DND-41 (cell line): Measurements from ENCODE around the gene NCOA3.
"Not testable (repeated sequence)": the region's sequence is repeated elsewhere in the genome, so short reads cannot be mapped to it uniquely, and the experiment has no call there.

Experiments
- ATAC-seq: fragments of 200-7000 bp; cut with Tn5 transposase; 3 replicates; pipeline ENCODE4 v1.9.1; 2021; ENCODE audit warnings: low read depth; ENCODE audit not compliant: insufficient read depth
- DNase-seq: peaks from one replicate; pipeline ENCODE4 v3.0.0-alpha.2; 2020
- H2AFZ ChIP-seq: 2 replicates; pipeline ENCODE4 v1.6.0; 2012; ENCODE audit warnings: low read depth, low read length
- H3K27ac ChIP-seq: 2 replicates; pipeline ENCODE4 v1.5.1; 2012; ENCODE audit warnings: low read length, inconsistent platforms
- H3K27me3 ChIP-seq: fragments of 200-600 bp; sonication (generic); 2 replicates; pipeline ENCODE4 v1.6.0; 2012; ENCODE audit warnings: low read length, mild to moderate bottlenecking, inconsistent platforms; ENCODE audit not compliant: insufficient read depth, poor library complexity
- H3K36me3 ChIP-seq: 2 replicates; pipeline ENCODE4 v1.5.1; 2012; ENCODE audit warnings: low read length, inconsistent platforms; ENCODE audit not compliant: insufficient read depth
- H3K4me1 ChIP-seq: 2 replicates; pipeline ENCODE4 v1.5.1; 2012; ENCODE audit warnings: mild to moderate bottlenecking, low read length; ENCODE audit not compliant: insufficient read depth
- H3K4me2 ChIP-seq: 2 replicates; pipeline ENCODE4 v1.6.0; 2012; ENCODE audit warnings: mild to moderate bottlenecking, moderate library complexity, low read length, inconsistent platforms; ENCODE audit not compliant: insufficient read depth
- H3K4me3 ChIP-seq, 2 experiments: fragments of 200-600 bp in 1 of 2; shearing (Covaris generic) in 1 of 2; 2 replicates each; pipeline ENCODE4 v1.5.1; 2012 to 2016; ENCODE audit warnings: inconsistent platforms in 2 of 2, low read length in 2 of 2, mild to moderate bottlenecking in 2 of 2, low read depth in 1 of 2, moderate library complexity in 1 of 2
- H3K79me2 ChIP-seq: 2 replicates; pipeline ENCODE4 v1.6.0; 2012; ENCODE audit warnings: low read length, inconsistent platforms; ENCODE audit not compliant: insufficient read depth
- H3K9ac ChIP-seq: 2 replicates; pipeline ENCODE4 v1.6.0; 2012; ENCODE audit warnings: low read depth, mild to moderate bottlenecking, inconsistent platforms, low read length, moderate library complexity
- H3K9me3 ChIP-seq: 2 replicates; pipeline ENCODE4 v1.5.1; 2012; ENCODE audit warnings: low read length, moderate library complexity, mild to moderate bottlenecking, inconsistent platforms; ENCODE audit not compliant: insufficient read depth, severe bottlenecking
- H4K20me1 ChIP-seq: 2 replicates; pipeline ENCODE4 v1.6.0; 2012; ENCODE audit warnings: low read length; ENCODE audit not compliant: insufficient read depth
- EZH2 ChIP-seq: IDR thresholded peaks from 3 replicates; pipeline ENCODE4 v1.6.1; 2012; ENCODE audit warnings: borderline replicate concordance, low read depth, mild to moderate bottlenecking, moderate library complexity, low read length, inconsistent platforms; ENCODE audit not compliant: severe bottlenecking
- TF ChIP-seq, protein P1 (sequence below): IDR thresholded peaks from 2 replicates; pipeline ENCODE4 v1.5.1; 2012; ENCODE audit warnings: borderline replicate concordance, low read length, moderate library complexity, mild to moderate bottlenecking; ENCODE audit not compliant: poor library complexity, severe bottlenecking; ENCODE audit errors: extremely low read depth

The NCOA3 gene

DNA sequence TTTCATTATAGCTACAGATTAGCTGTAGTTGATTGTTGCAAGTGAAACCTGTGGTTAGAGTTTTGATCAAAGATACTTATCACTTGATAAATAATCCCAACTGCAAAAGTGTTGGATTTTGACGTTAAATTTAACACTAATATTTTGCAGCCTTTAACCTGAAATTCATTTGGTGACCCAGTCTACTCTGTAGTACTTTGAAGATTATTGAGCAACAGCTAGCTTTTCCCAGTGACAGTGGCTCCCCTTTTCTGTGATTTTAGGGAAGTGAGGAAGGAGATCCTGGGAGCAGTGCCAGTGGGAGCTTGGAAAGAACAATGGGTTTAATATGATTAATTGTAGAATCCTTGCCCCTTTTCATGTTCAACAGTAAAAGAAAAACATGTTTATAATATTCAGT lies 76.9 kb downstream of the NCOA3 start:
- Histone ChIP-seq H4K20me1 (no peaks in the 10 kb centered on the region), H3K27me3 (no peaks in the 10 kb centered on the region), H3K9me3 (no peaks in the 10 kb centered on the region), H2AFZ (no peak overlapping the region), H3K9ac (no peak overlapping the region), H3K4me3 (no peak overlapping the region), H3K36me3 (no peaks in the 10 kb centered on the region), H3K27ac (no peak overlapping the region), H3K4me1 (peaks cover 26% of the 10 kb centered on the region), H3K4me2 (no peak overlapping the region), H3K79me2 (peaks cover 37% of the 10 kb centered on the region)
- TF ChIP-seq, protein P1, sequence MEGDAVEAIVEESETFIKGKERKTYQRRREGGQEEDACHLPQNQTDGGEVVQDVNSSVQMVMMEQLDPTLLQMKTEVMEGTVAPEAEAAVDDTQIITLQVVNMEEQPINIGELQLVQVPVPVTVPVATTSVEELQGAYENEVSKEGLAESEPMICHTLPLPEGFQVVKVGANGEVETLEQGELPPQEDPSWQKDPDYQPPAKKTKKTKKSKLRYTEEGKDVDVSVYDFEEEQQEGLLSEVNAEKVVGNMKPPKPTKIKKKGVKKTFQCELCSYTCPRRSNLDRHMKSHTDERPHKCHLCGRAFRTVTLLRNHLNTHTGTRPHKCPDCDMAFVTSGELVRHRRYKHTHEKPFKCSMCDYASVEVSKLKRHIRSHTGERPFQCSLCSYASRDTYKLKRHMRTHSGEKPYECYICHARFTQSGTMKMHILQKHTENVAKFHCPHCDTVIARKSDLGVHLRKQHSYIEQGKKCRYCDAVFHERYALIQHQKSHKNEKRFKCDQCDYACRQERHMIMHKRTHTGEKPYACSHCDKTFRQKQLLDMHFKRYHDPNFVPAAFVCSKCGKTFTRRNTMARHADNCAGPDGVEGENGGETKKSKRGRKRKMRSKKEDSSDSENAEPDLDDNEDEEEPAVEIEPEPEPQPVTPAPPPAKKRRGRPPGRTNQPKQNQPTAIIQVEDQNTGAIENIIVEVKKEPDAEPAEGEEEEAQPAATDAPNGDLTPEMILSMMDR: no peak
- no peak for TF ChIP-seq EZH2
- ATAC-seq (no peak), DNase-seq (no peak)

DNA sequence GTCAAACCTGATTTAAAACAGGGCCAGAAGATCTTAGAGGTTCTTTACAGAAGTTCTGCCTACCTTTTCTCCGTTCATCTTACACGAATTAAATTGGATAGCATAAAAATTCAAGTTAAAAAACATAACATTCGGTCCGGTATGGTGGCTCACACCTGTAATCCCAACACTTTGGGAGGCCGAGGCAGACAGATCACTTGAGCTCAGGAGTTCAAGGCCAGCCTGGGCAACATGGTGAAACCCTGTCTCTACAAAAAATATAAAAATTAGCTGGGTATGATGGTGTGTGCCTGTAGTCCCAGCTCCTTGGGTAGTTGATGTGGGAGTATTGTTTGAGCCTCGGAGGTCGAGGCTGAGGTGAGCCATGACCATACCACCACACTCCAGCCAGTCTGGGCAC lies 79.0 kb downstream of the NCOA3 start:
- H3K4me2 ChIP-seq, DNase-seq, ATAC-seq, H2AFZ ChIP-seq, H4K20me1 ChIP-seq, H3K36me3 ChIP-seq, H3K4me3 ChIP-seq, H3K9ac ChIP-seq, H3K27ac ChIP-seq, H3K27me3 ChIP-seq, H3K9me3 ChIP-seq: not testable (repeated sequence)
- peaks cover 12% of the 10 kb centered on the region for H3K4me1 ChIP-seq
- H3K79me2 ChIP-seq: peaks cover 37% of the 10 kb centered on the region

DNA sequence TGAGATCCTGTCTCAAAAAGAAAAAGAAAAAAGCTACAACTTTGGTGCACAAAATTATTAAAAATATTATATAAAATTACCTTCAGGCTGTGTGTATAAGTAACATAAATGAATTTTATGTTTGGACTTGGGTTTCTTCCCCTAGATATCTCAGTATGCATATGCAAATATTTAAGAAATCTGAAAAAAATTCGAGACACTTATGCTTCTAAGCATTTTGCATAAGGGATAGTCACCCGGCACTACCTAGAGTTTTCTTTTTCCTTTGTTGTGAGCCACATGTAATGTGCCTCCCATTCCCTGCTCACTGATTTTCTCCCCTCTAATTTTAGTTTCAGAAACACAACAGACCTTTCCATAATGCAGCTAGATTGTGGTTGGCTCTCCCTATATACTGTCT lies 79.4 kb downstream of the NCOA3 start:
- H3K4me1 ChIP-seq: peaks cover 8% of the 10 kb centered on the region
- no peak overlapping the region for H3K27ac ChIP-seq
- no peak for DNase-seq
- H3K36me3 ChIP-seq: no peaks in the 10 kb centered on the region; the same call in 1 of the 2 replicates
- H3K4me3 ChIP-seq: no peak overlapping the region
- no peak for ATAC-seq
- peaks cover 33% of the 10 kb centered on the region for H3K79me2 ChIP-seq
- H3K9me3 ChIP-seq: no peaks in the 10 kb centered on the region
- no peak overlapping the region for H3K4me2 ChIP-seq
- H3K9ac ChIP-seq: no peak overlapping the region
- no peaks in the 10 kb centered on the region for H3K27me3 ChIP-seq
- H4K20me1 ChIP-seq: no peaks in the 10 kb centered on the region
- no peak for TF ChIP-seq EZH2
- TF ChIP-seq, protein P1: no peak
- H2AFZ ChIP-seq: no peak overlapping the region

- Histone ChIP-seq H2AFZ (no peak overlapping the region), H3K9ac (no peak overlapping the region), H3K4me2 (no peak overlapping the region), H3K4me1 (no peaks in the 10 kb centered on the region), H3K27ac (no peak overlapping the region), H3K4me3 (no peak overlapping the region), H3K79me2 (peaks cover 25% of the 10 kb centered on the region), H4K20me1 (no peaks in the 10 kb centered on the region), H3K9me3 (no peaks in the 10 kb centered on the region), H3K36me3 (no peaks in the 10 kb centered on the region; the same call in 1 of the 2 replicates), H3K27me3 (no peaks in the 10 kb centered on the region)
- ATAC-seq: no peak
- DNase-seq: no peak
- no peak for TF ChIP-seq EZH2
- TF ChIP-seq, protein P1: no peak
Observed at GRCh38 chr20:47583551-47583950, 81.9 kb downstream of the NCOA3 start.
